Stimulated activated CD4-positive, alpha-beta T cell treated with anti-CD3 and anti-CD28 coated beads, TNF-alpha, amount 100 ng/mL, for 24 hours (primary cell): ENCODE measurements around the gene REPIN1.

Source experiments
- DNase-seq, 3 experiments: peaks; one replicate each; pipeline ENCODE4 v3.0.0-alpha.2; 2020; ENCODE audit warnings: low read depth in 3 of 3

The REPIN1 gene

DNA sequence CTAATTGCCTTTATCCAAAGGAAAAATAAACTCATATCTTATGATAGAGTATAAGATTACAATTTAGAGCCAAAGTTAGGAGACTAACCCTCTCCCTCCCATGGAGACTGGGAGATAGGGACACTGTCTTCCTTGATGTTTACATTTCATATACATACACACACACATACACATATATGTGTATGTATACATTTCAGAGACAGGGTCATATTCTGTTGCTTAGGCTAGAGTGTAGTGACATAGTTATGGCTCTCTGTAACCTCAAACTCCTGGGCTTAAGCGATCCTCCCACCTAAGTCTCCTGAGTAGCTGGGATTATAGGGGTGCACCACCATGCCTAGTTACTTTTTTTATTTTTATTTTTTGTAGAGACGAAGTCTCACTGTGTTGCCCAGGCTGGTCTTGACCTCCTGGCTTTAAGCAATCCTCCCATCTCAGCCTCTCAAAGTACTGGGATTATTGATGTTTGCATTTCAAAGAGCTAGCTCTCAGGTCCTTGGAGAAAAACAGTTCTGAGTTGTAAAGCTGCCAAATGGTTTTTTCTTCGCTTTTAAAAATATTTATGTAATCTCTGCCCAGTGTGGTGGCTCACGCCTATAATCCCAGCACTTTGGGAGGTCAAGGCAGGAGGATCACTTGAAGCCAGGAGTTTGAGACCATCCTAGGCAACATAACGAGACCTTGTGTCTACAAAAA is 8.1 kb upstream of the REPIN1 start:
- no peak for DNase-seq

DNA sequence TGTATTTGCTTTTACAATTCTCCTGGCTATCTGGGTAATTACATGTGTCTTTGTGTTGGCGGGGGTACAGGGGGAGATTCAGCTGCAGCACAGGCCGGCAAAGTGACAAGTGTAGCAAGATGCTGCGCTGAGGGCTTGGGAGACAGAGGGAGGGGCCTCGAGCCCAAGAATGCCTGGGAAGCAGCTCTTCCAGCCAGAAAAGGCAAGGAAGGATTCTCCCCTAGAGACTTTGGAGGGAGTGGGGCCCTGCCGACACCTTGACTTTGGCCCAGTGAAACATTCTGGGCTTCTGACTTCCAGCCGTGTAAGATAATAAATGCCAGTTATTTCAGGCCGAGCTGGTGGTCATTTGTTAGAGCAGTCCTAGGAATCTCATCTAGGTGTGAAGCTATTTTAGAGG is 7.2 kb upstream of the REPIN1 start:
- DNase-seq = no peak

DNA sequence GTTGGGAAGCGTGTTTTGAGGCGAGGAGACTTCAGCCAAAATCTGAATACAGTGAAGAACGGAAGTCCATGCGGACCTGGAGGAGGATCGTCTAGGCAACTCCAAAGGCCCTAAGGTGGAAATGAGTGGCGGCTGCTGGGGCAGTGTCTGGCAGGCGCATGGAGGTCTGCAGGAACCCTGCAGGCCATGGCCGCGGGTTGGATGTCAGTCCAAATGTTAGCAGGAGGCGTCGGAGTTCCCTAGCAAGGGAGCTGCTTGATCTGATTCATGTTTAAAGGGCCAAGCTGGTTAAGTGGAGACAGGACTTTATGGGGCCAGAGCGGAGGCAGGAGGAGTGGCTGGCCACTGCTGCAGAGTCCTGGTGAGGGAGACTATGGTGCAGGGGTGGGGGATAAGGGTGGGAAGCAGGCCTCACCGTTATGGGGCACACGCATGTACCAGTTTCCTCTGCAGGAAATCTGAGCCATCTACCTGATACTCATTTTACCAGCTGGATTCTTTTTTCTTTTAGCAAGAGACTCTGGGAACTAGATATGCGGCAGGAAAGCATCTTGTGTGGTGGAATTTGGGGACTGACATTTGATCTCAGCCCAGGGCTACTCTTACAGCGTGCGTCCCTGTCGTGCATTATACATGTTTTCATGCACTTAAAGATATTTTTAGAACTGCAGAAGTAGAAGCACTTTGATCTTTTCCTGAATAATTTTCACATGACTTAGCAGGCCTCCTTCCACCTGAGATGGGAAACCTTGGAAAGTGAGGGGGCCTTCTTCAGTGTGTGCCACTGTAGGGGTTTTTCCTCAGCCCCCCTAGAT is 6.6 kb upstream of the REPIN1 start:
- DNase-seq = no peak

DNA sequence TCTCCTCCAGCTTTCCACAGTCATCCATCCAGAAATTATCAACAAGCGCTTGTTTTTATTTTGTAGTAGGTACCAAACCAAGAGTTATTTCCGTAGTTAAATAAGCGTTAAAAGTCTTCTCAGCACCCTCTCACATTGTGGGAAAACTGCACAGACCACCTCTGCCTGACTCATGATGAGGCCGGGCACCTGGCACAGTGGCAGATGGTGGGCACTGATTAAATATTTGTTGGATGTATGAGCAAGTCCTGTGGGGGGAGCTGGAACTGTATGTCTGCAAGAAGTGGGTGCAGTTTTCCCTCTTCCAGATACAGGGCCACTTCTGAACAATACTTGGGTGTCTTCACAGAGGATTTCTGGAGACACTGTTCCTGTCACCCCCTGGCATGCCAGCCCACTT is 5.3 kb upstream of the REPIN1 start:
- no peak for DNase-seq

DNA sequence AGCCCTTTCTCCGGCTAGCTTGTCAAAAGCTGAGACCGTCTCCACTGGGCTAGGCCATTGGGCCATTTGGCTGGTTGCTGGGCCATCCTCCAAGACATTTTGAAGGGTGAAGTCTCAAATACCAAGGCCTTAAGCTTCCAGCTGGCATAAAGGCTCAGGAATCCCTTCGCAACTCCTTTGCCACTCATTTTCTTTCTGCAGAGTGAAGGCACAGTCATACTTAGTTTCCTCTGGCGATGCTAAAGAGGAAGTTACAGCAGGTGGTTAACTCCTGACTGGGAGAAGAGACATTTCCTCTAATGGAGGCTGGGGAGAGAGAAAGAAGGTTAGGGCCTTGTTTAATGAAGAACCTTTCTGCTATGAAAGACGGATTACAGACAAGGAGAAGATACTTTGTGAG is 4.8 kb upstream of the REPIN1 start:
- no peak for DNase-seq

DNA sequence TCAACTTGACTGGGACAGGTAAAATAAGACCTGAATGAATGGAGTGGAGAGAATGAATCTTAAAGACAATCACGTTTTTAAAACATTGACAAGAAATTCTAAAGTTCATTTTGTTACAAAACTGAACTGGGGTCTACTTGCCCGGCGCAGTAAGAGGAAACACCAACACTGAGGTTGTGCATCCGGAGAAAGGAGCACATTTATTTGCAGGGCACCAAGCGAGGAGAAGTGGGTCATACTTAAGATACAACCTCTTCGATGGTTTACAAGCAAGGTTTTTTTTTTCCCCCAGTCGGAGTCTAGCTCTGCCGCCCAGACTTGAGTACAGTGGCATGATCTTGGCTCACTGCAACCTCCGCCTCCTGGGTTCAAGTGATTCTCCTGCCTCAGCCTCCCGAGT is 3.4 kb upstream of the REPIN1 start:
- DNase-seq = no peak

DNA sequence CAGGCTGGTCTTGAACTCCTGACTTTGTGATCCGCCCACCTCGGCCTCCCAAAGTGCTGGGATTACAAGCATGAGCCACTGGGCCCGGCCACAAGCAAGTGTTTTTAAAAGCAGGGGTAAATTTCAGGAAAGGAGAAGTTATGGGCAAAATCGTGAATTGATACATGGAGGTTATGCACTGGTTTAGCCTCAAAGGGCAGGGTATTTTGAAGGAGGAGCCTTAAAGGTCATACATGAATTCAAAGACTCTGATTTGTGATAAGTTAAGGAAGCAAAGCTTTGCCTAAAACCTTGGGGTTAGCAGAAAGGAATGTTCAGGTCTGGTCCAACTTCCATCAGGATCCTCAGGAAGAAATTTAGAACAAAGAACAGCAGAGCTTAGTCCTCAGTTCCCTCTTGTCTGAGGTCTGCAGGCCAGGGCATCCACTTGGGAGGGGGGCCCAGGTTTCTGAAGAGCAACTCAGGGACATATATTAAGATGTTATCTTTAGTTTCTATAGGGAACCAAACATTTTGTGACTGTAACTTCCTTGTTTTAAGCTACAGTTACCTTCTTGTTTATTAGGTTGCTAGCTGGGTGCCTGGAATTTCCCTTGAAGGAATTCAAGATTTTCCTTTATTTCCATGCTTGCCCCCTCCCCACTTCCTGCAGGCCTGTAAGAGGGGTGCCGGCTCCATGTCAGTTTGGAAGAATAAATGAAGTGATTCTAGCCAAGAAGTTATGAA is 2.8 kb upstream of the REPIN1 start:
- DNase-seq = no peak

DNA sequence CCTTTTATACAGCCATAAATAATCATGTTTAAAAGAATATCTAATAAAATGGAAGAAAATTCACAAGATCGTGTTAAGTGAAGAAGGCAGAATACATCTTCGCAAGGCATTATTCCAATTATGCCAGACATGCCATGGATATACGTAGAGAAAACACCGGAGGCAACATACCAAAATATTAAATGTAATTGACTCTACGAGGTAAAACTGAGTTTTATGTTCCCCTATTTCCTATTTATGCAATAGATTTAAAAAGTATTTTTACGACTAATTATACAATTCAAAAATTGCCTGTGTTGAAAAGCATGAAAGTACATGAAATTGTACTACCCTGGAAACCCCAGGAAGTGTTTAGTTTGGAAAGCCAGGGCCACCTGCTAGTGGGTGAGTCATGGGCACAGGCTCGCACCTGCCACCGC is 936 bp upstream of the REPIN1 start:
- no peak for DNase-seq

DNA sequence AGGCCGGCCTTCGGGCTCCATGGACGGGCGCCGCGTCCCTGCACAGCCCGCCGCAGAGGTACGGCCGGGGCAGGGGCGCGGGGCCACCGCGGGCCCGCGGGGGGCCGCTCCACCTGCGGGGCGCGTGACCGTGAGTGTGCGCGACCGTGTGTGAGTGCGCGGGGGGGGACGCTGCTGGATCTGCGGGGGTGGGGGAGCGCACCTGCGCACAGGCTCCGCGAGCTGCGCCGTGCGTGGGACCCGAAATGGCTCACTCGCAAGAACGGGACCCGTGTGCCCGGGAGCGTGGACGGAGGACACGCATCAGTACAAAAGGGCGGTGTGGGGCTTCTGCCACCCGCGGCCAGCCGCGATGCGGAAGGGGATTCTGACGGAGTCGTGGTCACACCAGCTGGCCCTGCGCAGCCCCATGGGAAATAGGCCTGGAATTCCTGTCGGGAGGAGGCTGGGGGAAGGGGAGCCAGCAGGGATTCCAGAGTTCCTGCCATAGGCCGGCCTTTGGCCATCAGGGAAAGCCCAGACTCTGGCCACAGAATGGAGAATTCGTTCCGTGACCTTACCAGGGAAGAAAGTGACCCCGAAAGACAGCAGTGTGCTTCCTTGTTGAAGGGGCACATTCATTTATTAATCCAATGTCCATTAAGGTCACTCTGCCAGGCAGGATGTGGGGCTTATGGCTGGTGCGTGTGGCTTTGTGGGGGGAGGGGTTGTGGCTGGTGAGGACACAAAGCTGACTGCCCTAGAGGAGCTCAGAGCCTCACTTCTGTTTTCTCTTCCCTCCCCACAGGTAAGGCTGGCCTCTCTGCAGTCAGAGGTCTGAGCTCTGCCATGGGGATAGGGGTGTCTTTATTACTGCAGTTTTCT is 494 bp downstream of the REPIN1 start:
- DNase-seq = peak; percentile 33 to 42 (median 39)

DNA sequence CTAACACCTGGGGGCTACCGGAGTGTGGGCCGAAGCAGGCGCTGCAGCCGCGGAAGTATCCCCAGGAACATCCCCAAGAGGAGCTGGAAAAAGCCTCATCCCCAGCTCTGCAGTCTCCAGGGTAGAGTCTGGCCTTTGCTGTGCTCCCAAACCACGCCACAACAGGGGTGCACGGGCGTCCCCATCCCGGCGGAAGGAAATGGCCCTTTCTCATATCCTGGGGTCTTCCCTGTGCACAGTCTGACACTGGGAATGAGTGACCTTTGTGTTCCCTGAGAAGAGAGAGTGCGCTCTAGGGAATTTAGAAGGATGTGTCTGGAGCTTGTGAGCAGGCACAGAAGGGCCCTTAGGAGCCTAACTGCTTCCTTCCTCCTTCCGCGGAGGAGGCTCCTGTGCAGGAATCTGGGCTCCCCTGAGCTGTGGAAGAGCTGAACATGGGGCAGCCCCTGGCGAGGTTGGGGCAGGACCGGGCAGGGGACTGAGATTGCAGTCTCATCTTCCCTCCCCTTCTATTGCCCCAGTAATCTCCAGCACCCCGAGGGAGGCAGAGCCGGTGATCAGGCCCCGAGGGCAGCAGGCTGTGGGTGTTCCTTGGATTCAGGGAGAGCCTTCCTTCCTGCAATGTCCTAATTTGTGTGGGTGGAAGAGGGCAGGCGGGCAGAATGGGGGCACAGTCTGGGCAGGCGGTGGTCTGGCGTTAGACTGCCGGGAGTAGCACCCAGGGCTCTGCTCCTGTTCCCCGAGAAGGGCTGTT is 1.3 kb downstream of the REPIN1 start:
- no peak for DNase-seq

DNA sequence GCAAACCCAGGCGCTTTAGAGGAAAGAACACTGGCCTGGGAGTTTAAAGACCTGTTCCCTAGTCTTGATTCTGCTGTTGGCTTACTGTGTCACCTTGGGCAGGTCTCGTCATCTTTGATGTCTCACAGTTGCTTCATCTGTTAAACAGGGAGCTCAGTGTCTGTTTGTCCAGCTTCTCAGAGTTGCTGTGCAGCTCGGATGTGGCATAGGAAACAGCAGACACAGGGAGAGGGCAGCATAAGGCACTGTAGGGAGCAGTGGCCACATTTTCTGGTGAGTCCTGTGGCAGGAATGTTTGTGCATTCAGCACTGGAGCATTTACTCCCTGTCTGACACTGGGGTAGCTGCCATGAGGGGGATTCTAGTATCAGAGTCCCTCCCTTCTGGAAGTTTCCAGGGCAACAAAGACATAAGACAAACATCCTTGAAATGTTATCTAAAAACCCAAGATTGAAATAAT is 2.0 kb downstream of the REPIN1 start:
- DNase-seq = no peak

DNA sequence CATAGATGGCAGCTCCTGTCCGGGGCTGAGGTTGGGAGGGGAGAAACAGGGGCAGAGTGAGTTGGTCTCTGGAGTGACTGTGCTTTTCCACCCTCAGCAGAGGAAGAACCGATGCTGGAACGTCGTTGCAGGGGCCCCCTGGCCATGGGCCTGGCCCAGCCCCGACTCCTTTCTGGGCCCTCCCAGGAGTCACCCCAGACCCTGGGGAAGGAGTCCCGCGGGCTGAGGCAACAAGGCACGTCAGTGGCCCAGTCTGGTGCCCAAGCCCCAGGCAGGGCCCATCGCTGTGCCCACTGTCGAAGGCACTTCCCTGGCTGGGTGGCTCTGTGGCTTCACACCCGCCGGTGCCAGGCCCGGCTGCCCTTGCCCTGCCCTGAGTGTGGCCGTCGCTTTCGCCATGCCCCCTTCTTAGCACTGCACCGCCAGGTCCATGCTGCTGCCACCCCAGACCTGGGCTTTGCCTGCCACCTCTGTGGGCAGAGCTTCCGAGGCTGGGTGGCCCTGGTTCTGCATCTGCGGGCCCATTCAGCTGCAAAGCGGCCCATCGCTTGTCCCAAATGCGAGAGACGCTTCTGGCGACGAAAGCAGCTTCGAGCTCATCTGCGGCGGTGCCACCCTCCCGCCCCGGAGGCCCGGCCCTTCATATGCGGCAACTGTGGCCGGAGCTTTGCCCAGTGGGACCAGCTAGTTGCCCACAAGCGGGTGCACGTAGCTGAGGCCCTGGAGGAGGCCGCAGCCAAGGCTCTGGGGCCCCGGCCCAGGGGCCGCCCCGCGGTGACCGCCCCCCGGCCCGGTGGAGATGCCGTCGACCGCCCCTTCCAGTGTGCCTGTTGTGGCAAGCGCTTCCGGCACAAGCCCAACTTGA is 2.7 kb downstream of the REPIN1 start:
- DNase-seq = no peak

DNA sequence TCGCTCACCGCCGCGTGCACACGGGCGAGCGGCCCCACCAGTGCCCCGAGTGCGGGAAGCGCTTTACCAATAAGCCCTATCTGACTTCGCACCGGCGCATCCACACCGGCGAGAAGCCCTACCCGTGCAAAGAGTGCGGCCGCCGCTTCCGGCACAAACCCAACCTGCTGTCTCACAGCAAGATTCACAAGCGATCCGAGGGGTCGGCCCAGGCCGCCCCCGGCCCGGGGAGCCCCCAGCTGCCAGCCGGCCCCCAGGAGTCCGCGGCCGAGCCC is 3.3 kb downstream of the REPIN1 start:
- DNase-seq = no peak

DNA sequence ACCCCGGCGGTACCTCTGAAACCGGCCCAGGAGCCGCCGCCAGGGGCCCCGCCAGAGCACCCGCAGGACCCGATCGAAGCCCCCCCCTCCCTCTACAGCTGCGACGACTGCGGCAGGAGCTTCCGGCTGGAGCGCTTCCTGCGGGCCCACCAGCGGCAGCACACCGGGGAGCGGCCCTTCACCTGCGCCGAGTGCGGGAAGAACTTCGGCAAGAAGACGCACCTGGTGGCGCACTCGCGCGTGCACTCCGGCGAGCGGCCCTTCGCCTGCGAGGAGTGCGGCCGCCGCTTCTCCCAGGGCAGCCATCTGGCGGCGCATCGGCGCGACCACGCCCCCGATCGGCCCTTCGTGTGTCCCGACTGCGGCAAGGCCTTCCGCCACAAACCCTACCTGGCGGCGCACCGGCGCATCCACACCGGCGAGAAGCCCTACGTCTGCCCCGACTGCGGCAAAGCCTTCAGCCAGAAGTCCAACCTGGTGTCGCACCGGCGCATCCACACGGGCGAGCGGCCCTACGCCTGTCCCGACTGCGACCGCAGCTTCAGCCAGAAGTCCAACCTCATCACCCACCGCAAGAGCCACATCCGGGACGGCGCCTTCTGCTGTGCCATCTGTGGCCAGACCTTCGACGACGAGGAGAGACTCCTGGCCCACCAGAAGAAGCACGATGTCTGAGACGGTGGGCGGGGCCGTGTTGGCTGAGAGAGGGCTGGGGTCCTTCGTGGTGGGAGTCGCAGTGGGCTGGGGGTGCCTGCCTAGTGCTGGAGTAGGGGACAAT is 3.8 kb downstream of the REPIN1 start:
- DNase-seq = no peak

DNA sequence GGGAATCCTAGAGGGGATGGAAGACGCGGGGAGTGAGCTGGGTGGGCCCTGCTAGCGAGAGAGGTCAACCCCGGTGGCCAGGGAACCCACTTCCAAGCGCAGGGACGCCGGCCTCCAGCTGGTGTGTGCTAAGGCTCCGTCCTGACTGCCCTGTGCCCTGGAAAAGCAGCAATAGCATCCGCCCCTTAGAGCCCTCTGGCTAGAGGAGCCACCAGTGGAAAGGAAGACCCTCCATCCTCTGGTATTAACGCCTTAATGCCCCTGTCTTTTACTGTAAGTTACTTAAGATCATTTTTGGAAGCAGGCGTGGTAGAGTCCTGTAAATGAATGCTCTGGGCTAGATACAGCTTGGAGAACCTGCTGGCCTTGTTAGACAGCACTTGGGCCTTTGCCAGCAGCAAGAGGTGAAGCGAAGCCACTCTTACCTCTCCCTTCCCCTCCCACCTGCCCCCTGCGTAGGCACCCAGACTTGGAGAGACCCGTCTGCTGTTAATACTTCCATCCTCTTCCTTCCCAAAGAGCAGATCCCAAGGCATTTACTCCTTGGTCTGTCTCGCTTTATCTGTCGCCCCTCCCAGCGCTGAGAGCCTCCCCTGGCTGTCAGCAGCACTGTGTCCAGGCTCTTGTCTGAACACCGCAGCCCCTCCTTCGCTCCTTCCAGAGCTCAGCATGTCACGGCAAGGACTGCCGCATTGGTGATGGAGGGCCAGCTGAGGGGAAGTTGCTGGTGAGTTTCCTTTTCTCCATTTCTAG is 4.6 kb downstream of the REPIN1 start:
- DNase-seq = no peak

DNA sequence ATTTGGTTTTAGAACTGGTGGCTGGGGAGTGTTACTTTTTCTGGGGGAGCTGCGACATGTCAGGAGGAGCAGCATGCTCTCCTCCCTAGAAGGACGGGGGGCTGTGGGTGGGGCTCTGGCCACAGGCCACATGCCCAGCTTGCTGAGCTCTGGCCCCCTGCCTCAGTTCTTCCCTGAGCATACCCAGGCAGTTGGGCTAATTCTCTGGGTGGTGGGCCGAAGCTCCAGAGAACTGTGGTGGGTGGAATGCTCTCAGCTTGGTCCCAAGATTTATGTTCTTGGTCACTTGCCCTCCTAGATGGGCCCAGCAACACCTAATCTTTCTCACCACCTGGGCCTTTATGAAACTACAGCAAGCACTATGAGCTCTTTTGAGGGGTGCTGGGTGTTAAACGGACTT is 5.4 kb downstream of the REPIN1 start:
- no peak for DNase-seq

DNA sequence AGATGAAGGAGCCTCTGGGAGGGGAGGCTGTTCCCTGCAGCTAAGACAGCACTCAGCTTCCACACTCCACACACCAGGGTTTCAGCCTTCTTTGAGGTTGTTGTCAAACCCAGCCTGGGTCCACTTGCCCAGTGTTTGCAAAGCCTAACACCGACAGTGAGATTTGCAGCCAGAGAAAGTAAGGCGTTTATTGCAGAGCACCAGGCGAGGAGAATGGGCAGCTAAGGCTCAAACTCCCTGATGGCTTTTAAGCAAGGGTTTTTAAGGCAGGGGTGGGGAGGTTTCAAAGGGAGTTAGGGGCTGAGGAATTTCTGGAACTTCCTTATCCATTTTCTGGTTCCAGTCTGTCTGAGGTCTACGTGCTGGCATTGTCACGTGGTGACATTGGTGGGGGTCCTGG is 5.8 kb downstream of the REPIN1 start:
- DNase-seq = no peak

DNA sequence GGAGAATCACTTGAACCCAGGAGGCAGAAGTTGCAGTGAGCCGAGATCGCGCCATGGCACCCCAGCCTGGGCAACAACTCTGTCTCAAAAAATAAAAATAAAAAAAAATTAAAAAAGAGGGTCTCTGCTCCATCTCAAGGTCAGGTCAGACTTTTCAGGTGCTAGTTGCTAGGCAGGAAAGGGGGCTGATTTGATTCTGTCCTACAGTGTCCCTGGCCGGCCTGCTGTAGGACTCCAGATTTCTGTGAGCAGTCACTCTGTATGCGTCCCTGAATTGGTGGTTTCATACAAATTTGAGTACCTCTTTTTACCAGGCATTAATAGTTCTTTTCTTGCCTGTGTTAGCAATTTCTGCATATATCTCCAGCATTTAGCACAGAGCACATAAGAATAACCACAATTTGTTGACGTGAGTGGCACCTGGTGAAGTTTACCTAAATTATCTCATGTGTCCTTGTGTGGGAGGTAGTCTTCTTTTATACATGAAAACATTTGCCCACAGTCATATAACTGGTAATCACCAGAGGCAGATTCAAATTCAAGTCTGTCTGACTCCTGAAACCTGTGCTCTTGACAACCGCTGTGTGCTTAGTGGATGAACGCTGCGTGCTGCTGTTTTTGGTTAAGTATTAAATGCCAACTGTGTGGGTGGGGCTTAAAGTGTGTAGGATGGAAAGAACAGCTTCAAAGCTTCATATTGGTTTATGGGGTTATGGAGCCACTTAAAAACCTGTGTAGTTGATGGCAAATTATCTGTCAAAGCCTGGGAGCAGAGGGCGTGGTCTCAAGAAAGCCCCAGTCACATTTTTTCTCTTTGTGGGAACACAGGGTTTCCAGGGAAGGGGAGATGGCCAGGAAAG is 7.3 kb downstream of the REPIN1 start:
- peak in 2 of 3 experiments; percentile 26 to 42 for DNase-seq
